ENCODE results near the gene TGFB2.

TGFB2 gene

DNA sequence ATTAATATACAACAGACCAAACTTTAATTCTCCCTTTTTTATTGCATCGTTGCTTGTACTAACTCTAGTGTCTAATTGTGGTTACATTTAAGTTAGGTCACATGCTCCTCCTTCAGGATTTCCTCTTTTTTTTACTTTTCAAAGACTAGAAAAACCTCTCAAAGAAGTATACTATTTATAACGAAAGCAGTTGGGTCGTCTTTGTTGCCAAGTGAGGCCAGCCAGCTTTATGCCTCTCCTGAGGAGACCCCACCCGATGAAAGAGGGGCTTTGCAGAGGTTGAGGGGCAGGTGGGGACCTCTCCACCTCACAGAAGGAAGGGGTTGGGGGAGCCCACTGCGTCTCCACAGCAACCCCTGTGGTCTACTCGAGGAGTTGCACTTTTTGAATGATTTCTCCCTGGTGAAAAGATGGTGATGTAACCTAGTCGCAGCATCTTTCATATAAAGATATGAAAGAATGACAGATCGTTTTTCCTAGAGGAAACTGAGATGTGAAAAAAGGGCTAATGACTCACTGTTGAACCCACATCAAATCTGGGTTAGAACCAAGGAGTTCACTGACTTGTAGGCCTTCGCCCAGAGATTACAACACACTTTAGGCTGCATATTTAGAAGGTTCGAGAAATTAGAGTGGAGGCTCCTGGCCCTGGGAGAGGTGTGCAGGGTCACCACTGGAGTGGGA lies 6.4 kb downstream of the TGFB2 start:
- no peak overlapping the region for H3K4me3 ChIP-seq (ENCODE audit: low read length)

GRCh38 chr1:218352075-218352438 lies 6.9 kb downstream of the TGFB2 start:
- H3K27me3 ChIP-seq (ENCODE audit: control insufficient read depth, insufficient read depth, low read length): peaks cover 6% of the 10 kb centered on the region
- no peaks in the 10 kb centered on the region for H3K9me3 ChIP-seq (ENCODE audit: control insufficient read depth, low read length)
- H3K9ac ChIP-seq (ENCODE audit: low read length): no peak overlapping the region
- H3K4me1 ChIP-seq (ENCODE audit: control insufficient read depth, insufficient read depth, low read length): peaks cover 3% of the 10 kb centered on the region
- H3K4me3 ChIP-seq (ENCODE audit: low read length): no peak overlapping the region
- H3K36me3 ChIP-seq (ENCODE audit: control insufficient read depth, insufficient read depth, low read length): no peaks in the 10 kb centered on the region

More for the DNA sequence above, 6.4 kb downstream of the TGFB2 start:
- H3K4me1 ChIP-seq (ENCODE audit: control insufficient read depth, insufficient read depth, low read length): peaks cover 8% of the 10 kb centered on the region
- no peaks in the 10 kb centered on the region for H3K9me3 ChIP-seq (ENCODE audit: control insufficient read depth, low read length)
- peaks cover 11% of the 10 kb centered on the region for H3K27me3 ChIP-seq (ENCODE audit: control insufficient read depth, insufficient read depth, low read length)
- no peaks in the 10 kb centered on the region for H3K36me3 ChIP-seq (ENCODE audit: control insufficient read depth, insufficient read depth, low read length)
- no peak overlapping the region for H3K9ac ChIP-seq (ENCODE audit: low read length)

DNA sequence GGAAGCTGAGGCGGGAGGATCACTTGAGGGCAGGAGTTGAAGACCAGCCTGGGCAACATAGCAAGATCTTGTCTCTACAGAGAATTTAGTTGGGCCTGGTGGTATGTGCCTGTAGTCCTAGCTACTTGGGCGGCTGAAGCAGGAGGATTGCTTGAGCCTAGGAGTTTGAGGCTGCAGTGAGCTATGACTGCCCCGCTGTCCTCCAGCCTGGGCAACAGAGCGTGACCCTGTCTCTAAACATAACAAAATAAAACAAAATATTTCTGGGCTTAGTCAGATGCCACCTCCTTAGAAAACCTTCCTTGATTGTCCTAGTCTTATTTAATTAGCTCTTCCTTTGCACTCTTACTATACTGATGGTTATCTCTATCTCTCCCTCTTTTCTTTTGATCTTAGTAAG lies 8.5 kb downstream of the TGFB2 start:
- Histone ChIP-seq H3K9ac (ENCODE audit: low read length) (no peak overlapping the region), H3K4me3 (ENCODE audit: low read length) (no peak overlapping the region), H3K9me3 (ENCODE audit: control insufficient read depth, low read length) (no peaks in the 10 kb centered on the region), H3K27me3 (ENCODE audit: control insufficient read depth, insufficient read depth, low read length) (no peaks in the 10 kb centered on the region), H3K36me3 (ENCODE audit: control insufficient read depth, insufficient read depth, low read length) (no peaks in the 10 kb centered on the region), H3K4me1 (ENCODE audit: control insufficient read depth, insufficient read depth, low read length) (no peaks in the 10 kb centered on the region)

GRCh38 chr1:218355278-218355677 lies 10.1 kb downstream of the TGFB2 start:
- Histone ChIP-seq H3K9ac (ENCODE audit: low read length) (no peak overlapping the region), H3K4me1 (ENCODE audit: control insufficient read depth, insufficient read depth, low read length) (no peaks in the 10 kb centered on the region), H3K9me3 (ENCODE audit: control insufficient read depth, low read length) (no peaks in the 10 kb centered on the region), H3K36me3 (ENCODE audit: control insufficient read depth, insufficient read depth, low read length) (no peaks in the 10 kb centered on the region), H3K27me3 (ENCODE audit: control insufficient read depth, insufficient read depth, low read length) (no peaks in the 10 kb centered on the region), H3K4me3 (ENCODE audit: low read length) (no peak overlapping the region)

GRCh38 chr1:218357211-218357892 lies 12.2 kb downstream of the TGFB2 start:
- Histone ChIP-seq H3K4me3 (ENCODE audit: low read length) (no peak overlapping the region), H3K4me1 (ENCODE audit: control insufficient read depth, insufficient read depth, low read length) (no peaks in the 10 kb centered on the region), H3K27me3 (ENCODE audit: control insufficient read depth, insufficient read depth, low read length) (no peaks in the 10 kb centered on the region), H3K36me3 (ENCODE audit: control insufficient read depth, insufficient read depth, low read length) (no peaks in the 10 kb centered on the region), H3K9me3 (ENCODE audit: control insufficient read depth, low read length) (no peaks in the 10 kb centered on the region), H3K9ac (ENCODE audit: low read length) (no peak overlapping the region)

DNA sequence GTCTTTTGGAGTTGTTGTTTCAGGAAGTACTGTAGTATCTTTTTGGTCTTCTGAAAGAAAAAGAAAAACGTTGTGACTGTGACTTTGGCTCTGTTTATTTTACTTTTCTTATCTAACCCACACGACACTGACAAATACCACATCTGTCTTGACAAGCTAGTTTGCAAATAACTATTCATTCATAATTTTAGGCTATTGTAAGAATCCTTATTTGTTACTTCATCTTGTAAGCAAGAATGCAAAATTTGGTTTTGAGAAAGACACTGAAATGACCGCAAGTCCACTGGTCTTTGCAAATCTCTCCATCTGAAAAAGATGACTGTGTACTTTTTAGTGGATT lies 12.7 kb downstream of the TGFB2 start:
- Histone ChIP-seq H3K27me3 (ENCODE audit: control insufficient read depth, insufficient read depth, low read length) (no peaks in the 10 kb centered on the region), H3K36me3 (ENCODE audit: control insufficient read depth, insufficient read depth, low read length) (no peaks in the 10 kb centered on the region), H3K9me3 (ENCODE audit: control insufficient read depth, low read length) (no peaks in the 10 kb centered on the region), H3K4me3 (ENCODE audit: low read length) (no peak overlapping the region), H3K4me1 (ENCODE audit: control insufficient read depth, insufficient read depth, low read length) (no peaks in the 10 kb centered on the region), H3K9ac (ENCODE audit: low read length) (no peak overlapping the region)

GRCh38 chr1:218361298-218362065 lies 16.3 kb downstream of the TGFB2 start:
- Histone ChIP-seq H3K4me3 (ENCODE audit: low read length) (no peak overlapping the region), H3K9me3 (ENCODE audit: control insufficient read depth, low read length) (no peaks in the 10 kb centered on the region), H3K4me1 (ENCODE audit: control insufficient read depth, insufficient read depth, low read length) (peaks cover 6% of the 10 kb centered on the region), H3K36me3 (ENCODE audit: control insufficient read depth, insufficient read depth, low read length) (no peaks in the 10 kb centered on the region), H3K9ac (ENCODE audit: low read length) (no peak overlapping the region), H3K27me3 (ENCODE audit: control insufficient read depth, insufficient read depth, low read length) (no peaks in the 10 kb centered on the region)

DNA sequence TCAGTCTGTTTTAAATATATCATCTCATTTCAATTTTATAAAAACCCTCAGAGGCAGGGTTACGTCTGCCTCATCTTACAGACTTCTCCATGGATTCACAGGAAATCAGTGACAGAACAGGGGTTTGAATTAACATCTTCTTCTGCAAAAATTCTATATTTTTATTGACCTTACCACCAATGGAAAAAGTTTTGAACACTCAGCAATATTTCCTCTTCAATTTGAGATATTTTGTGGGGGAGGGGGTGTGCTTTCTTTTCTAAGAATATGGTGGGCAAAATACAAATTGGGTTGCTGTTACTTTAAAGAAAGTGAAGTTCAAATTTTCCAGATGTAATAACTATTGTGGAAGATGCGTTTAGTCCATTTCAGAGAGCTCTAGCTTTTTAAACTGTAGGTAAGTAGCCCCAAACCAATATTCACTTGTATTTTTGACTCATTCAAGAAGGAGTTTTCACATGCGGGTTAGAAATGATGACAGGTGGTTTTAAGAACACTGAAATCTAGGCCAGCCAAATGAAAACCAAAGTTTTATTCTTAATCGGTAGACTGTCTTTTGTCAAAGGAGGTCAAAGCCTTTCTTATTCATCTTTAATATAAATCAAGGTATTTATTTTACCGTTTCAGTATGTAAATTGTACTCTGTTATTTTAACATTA lies 17.4 kb downstream of the TGFB2 start:
- no peak overlapping the region for H3K4me3 ChIP-seq (ENCODE audit: low read length)
- H3K9ac ChIP-seq (ENCODE audit: low read length): no peak overlapping the region
- H3K4me1 ChIP-seq (ENCODE audit: control insufficient read depth, insufficient read depth, low read length): peaks cover 15% of the 10 kb centered on the region
- H3K36me3 ChIP-seq (ENCODE audit: control insufficient read depth, insufficient read depth, low read length): no peaks in the 10 kb centered on the region
- no peaks in the 10 kb centered on the region for H3K9me3 ChIP-seq (ENCODE audit: control insufficient read depth, low read length)
- no peaks in the 10 kb centered on the region for H3K27me3 ChIP-seq (ENCODE audit: control insufficient read depth, insufficient read depth, low read length)

GRCh38 chr1:218363141-218363540 lies 18.0 kb downstream of the TGFB2 start:
- H3K36me3 ChIP-seq (ENCODE audit: control insufficient read depth, insufficient read depth, low read length): no peaks in the 10 kb centered on the region
- H3K27me3 ChIP-seq (ENCODE audit: control insufficient read depth, insufficient read depth, low read length): no peaks in the 10 kb centered on the region
- no peak overlapping the region for H3K9ac ChIP-seq (ENCODE audit: low read length)
- no peaks in the 10 kb centered on the region for H3K9me3 ChIP-seq (ENCODE audit: control insufficient read depth, low read length)
- H3K4me3 ChIP-seq (ENCODE audit: low read length): no peak overlapping the region
- peaks cover 16% of the 10 kb centered on the region for H3K4me1 ChIP-seq (ENCODE audit: control insufficient read depth, insufficient read depth, low read length)

GRCh38 chr1:218364028-218364710 lies 19.0 kb downstream of the TGFB2 start:
- Histone ChIP-seq H3K4me3 (ENCODE audit: low read length) (no peak overlapping the region), H3K9me3 (ENCODE audit: control insufficient read depth, low read length) (no peaks in the 10 kb centered on the region), H3K27me3 (ENCODE audit: control insufficient read depth, insufficient read depth, low read length) (no peaks in the 10 kb centered on the region), H3K9ac (ENCODE audit: low read length) (no peak overlapping the region), H3K36me3 (ENCODE audit: control insufficient read depth, insufficient read depth, low read length) (no peaks in the 10 kb centered on the region), H3K4me1 (ENCODE audit: control insufficient read depth, insufficient read depth, low read length) (peaks cover 16% of the 10 kb centered on the region)

GRCh38 chr1:218365226-218365999 lies 20.3 kb downstream of the TGFB2 start:
- H3K4me3 ChIP-seq (ENCODE audit: low read length): no peak overlapping the region
- H3K9ac ChIP-seq (ENCODE audit: low read length): no peak overlapping the region
- peaks cover 16% of the 10 kb centered on the region for H3K4me1 ChIP-seq (ENCODE audit: control insufficient read depth, insufficient read depth, low read length)
- H3K9me3 ChIP-seq (ENCODE audit: control insufficient read depth, low read length): no peaks in the 10 kb centered on the region
- no peaks in the 10 kb centered on the region for H3K27me3 ChIP-seq (ENCODE audit: control insufficient read depth, insufficient read depth, low read length)
- no peaks in the 10 kb centered on the region for H3K36me3 ChIP-seq (ENCODE audit: control insufficient read depth, insufficient read depth, low read length)

Data from mucosa of stomach (tissue), 1 donor.